ENCODE measurements around the gene OR2A42. TPM values are rescaled to one million over a fixed set of nuclear protein-coding genes. Genes with fewer than 3 reads are reported as not detected.
A peak's percentile ranks its signal among the peaks of the same experiment; 100 is the strongest.
"Not testable (repeated sequence)": the region's sequence is repeated elsewhere in the genome, so short reads cannot be mapped to it uniquely, and the experiment has no call there.

The OR2A42 gene
- polyA plus RNA-seq, 3 donors: 0.97 to 1.5 (median 1.0) TPM

- not testable (repeated sequence) for DNase-seq (ENCODE audit: low read depth in 3 of 3, low spot score in 2 of 3)
These were observed 12.5 kb downstream of the OR2A42 start for GRCh38 chr7:144226866-144227265.

GRCh38 chr7:144223675-144224074 is 15.7 kb downstream of the OR2A42 start:
- not testable (repeated sequence) for DNase-seq (ENCODE audit: low read depth in 3 of 3, low spot score in 2 of 3)

GRCh38 chr7:144220531-144220930 is 18.9 kb downstream of the OR2A42 start:
- not testable (repeated sequence) for DNase-seq (ENCODE audit: low read depth in 3 of 3, low spot score in 2 of 3)

- DNase-seq (ENCODE audit: low read depth in 3 of 3, low spot score in 2 of 3): not testable (repeated sequence)
These were observed 20.3 kb downstream of the OR2A42 start for GRCh38 chr7:144219149-144219548.

- DNase-seq (ENCODE audit: low read depth in 3 of 3, low spot score in 2 of 3): not testable (repeated sequence)
These were observed 20.8 kb downstream of the OR2A42 start for GRCh38 chr7:144218581-144218980.

- not testable (repeated sequence) for DNase-seq (ENCODE audit: low read depth in 3 of 3, low spot score in 2 of 3)
These were observed 22.2 kb downstream of the OR2A42 start for GRCh38 chr7:144217200-144217599.

GRCh38 chr7:144205306-144205705 is 34.1 kb downstream of the OR2A42 start:
- DNase-seq (ENCODE audit: low read depth in 3 of 3, low spot score in 2 of 3): not testable (repeated sequence)

GRCh38 chr7:144203086-144203485 is 36.3 kb downstream of the OR2A42 start:
- DNase-seq (ENCODE audit: low read depth in 3 of 3, low spot score in 2 of 3): not testable (repeated sequence)

GRCh38 chr7:144201978-144202377 is 37.4 kb downstream of the OR2A42 start:
- not testable (repeated sequence) for DNase-seq (ENCODE audit: low read depth in 3 of 3, low spot score in 2 of 3)

GRCh38 chr7:144198934-144199333 is 40.5 kb downstream of the OR2A42 start:
- DNase-seq (ENCODE audit: low read depth in 3 of 3, low spot score in 2 of 3): not testable (repeated sequence)

- not testable (repeated sequence) for DNase-seq (ENCODE audit: low read depth in 3 of 3, low spot score in 2 of 3)
These were observed 44.1 kb downstream of the OR2A42 start, which contains the start of gene ARHGEF35 for GRCh38 chr7:144195212-144195872. Gene ARHGEF35, minus strand, starts transcription at chr7:144195833. Its CDS starts 7,450 bp downstream, at chr7:144188383.

- not testable (repeated sequence) for DNase-seq (ENCODE audit: low read depth in 3 of 3, low spot score in 2 of 3)
These were observed 45.0 kb downstream of the OR2A42 start for GRCh38 chr7:144194453-144194852.

- not testable (repeated sequence) for DNase-seq (ENCODE audit: low read depth in 3 of 3, low spot score in 2 of 3)
These were observed 45.6 kb downstream of the OR2A42 start for GRCh38 chr7:144193782-144194181.

GRCh38 chr7:144188578-144189171 is 50.7 kb downstream of the OR2A42 start:
- DNase-seq (ENCODE audit: low read depth in 3 of 3, low spot score in 2 of 3): not testable (repeated sequence)

GRCh38 chr7:144187848-144188247 is 51.6 kb downstream of the OR2A42 start:
- not testable (repeated sequence) for DNase-seq (ENCODE audit: low read depth in 3 of 3, low spot score in 2 of 3)

GRCh38 chr7:144183166-144183565 is 56.2 kb downstream of the OR2A42 start, which contains the start of gene CTAGE4:
Gene CTAGE4, plus strand, starts transcription at chr7:144183466. Its CDS starts 38 bp downstream, at chr7:144183504.
- DNase-seq (ENCODE audit: low read depth in 3 of 3, low spot score in 2 of 3): not testable (repeated sequence)

GRCh38 chr7:144179165-144179479 is 60.3 kb downstream of the OR2A42 start:
- not testable (repeated sequence) for DNase-seq (ENCODE audit: low read depth in 3 of 3, low spot score in 2 of 3)

- peak in 2 of 3 donors; percentile 1 to 4 for DNase-seq (ENCODE audit: low read depth in 3 of 3, low spot score in 2 of 3)
These were observed 60.8 kb downstream of the OR2A42 start for GRCh38 chr7:144178380-144179164.
